ENCODE results near the gene OR2F2. TPM values are rescaled to one million over a fixed set of nuclear protein-coding genes. Genes with fewer than 3 reads are reported as not detected.

OR2F2 gene, protein sequence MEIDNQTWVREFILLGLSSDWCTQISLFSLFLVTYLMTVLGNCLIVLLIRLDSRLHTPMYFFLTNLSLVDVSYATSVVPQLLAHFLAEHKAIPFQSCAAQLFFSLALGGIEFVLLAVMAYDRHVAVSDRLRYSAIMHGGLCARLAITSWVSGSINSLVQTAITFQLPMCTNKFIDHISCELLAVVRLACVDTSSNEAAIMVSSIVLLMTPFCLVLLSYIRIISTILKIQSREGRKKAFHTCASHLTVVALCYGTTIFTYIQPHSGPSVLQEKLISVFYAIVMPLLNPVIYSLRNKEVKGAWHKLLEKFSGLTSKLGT
- polyA plus RNA-seq (2012; rRNA removed), result 0.07 and 0.13 TPM in 2 replicates
- polyA plus RNA-seq (2012; cell fraction: cytosol; rRNA removed), result 0.05 and 0.07 TPM in 2 replicates
- polyA plus RNA-seq (2012; cell fraction: nucleus; rRNA removed), result 0.20 and 0.21 TPM in 2 replicates

DNA sequence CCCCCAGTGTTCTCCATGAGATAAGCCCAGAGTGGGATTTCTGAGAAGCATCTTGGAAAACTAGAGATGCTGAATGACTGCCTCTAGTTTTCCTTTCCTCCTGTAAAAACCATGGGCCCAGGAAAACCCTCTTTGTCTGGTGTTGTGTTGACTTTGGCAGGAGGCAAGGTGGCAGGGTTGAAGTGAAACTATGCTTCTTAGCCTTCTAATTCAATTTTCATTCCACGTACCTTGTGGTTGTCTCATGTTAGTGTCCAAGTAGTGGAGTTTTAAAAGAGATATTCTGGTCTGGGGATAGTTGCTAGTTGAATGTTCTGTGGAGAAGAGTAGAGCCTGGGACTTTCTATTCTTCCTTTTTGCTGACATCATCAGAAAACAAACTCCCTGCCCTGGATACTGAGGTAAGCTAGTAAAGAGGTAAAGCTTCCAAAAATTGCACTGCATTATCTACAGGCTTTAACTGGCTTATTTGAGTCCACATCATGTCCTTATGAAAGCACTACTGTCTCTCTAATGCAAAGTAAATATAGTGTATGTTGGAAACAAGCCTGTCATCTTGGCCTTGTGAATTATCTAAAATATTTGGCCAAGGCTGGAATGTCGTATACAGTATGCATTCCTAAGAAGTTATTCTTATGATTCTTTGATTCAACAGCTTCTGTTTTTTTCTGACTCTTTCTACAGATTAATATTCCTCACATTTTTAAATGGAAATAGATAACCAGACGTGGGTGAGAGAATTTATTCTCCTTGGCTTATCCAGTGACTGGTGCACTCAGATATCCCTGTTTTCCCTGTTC lies at the start of gene OR2F2:
TSS of gene OR2F2 (plus strand) at position 708 of the 800 bp plus-strand sequence. CDS start at position 708, 0 bp downstream.
- TF ChIP-seq EZH2phosphoT487 (IDR thresholded peaks at IDR 0.05; ENCODE audit: borderline replicate concordance, low read depth) (no peak), RCOR1 (IDR thresholded peaks at IDR 0.05; ENCODE audit: low read length) (no peak), YY1 (IDR thresholded peaks at IDR 0.05; ENCODE audit: low read depth) (no peak), FOSL2 (IDR thresholded peaks at IDR 0.05; ENCODE audit: borderline replicate concordance, low read depth) (peak; percentile 49; the same call in 1 of the 2 replicates), TEAD4 (IDR thresholded peaks at IDR 0.05; ENCODE audit: borderline replicate concordance, insufficient read depth) (peak; percentile 77; the same call in 1 of the 2 replicates), SMC3 (IDR thresholded peaks at IDR 0.05; ENCODE audit: low read depth, low read length) (no peak), TCF12 (IDR thresholded peaks at IDR 0.05) (peak; percentile 74), EP300 (IDR thresholded peaks at IDR 0.05; ENCODE audit: borderline replicate concordance in 1 of 2, low read depth in 1 of 2, low read length in 1 of 2) (peak in 1 of 2 experiments; percentile 46; a peak in 1 of 4 replicates), CHD2 (IDR thresholded peaks at IDR 0.05; ENCODE audit: low read length, partially characterized antibody) (no peak), NFIC (IDR thresholded peaks at IDR 0.05; ENCODE audit: borderline replicate concordance) (peak; percentile 67), JUND (IDR thresholded peaks at IDR 0.05) (peak; percentile 59)
- TF ChIP-seq, protein P1, sequence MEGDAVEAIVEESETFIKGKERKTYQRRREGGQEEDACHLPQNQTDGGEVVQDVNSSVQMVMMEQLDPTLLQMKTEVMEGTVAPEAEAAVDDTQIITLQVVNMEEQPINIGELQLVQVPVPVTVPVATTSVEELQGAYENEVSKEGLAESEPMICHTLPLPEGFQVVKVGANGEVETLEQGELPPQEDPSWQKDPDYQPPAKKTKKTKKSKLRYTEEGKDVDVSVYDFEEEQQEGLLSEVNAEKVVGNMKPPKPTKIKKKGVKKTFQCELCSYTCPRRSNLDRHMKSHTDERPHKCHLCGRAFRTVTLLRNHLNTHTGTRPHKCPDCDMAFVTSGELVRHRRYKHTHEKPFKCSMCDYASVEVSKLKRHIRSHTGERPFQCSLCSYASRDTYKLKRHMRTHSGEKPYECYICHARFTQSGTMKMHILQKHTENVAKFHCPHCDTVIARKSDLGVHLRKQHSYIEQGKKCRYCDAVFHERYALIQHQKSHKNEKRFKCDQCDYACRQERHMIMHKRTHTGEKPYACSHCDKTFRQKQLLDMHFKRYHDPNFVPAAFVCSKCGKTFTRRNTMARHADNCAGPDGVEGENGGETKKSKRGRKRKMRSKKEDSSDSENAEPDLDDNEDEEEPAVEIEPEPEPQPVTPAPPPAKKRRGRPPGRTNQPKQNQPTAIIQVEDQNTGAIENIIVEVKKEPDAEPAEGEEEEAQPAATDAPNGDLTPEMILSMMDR (IDR thresholded peaks at IDR 0.05), result no peak
- TF ChIP-seq, protein P2, sequence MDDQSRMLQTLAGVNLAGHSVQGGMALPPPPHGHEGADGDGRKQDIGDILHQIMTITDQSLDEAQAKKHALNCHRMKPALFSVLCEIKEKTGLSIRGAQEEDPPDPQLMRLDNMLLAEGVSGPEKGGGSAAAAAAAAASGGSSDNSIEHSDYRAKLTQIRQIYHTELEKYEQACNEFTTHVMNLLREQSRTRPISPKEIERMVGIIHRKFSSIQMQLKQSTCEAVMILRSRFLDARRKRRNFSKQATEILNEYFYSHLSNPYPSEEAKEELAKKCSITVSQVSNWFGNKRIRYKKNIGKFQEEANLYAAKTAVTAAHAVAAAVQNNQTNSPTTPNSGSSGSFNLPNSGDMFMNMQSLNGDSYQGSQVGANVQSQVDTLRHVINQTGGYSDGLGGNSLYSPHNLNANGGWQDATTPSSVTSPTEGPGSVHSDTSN (IDR thresholded peaks at IDR 0.05), result peak; percentile 46
- TF ChIP-seq, protein P3, sequence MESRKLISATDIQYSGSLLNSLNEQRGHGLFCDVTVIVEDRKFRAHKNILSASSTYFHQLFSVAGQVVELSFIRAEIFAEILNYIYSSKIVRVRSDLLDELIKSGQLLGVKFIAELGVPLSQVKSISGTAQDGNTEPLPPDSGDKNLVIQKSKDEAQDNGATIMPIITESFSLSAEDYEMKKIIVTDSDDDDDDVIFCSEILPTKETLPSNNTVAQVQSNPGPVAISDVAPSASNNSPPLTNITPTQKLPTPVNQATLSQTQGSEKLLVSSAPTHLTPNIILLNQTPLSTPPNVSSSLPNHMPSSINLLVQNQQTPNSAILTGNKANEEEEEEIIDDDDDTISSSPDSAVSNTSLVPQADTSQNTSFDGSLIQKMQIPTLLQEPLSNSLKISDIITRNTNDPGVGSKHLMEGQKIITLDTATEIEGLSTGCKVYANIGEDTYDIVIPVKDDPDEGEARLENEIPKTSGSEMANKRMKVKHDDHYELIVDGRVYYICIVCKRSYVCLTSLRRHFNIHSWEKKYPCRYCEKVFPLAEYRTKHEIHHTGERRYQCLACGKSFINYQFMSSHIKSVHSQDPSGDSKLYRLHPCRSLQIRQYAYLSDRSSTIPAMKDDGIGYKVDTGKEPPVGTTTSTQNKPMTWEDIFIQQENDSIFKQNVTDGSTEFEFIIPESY (IDR thresholded peaks at IDR 0.05; ENCODE audit: borderline replicate concordance, low read depth), result no peak
- ChIA-PET POLR2A (no interaction called here), CTCF (interaction anchor here (0.6 to 1.6 kb wide), 4 partner anchors 8 to 92 kb away, joined by 3 to 7 read pairs (median 4); no protein-coding TSS in a partner anchor)
- 14% methylated on average over 3 of the region's 3 CpGs for WGBS (ENCODE audit: low lambda C conversion rate)
- Histone ChIP-seq H3K4me3 (ENCODE audit: low read depth in 2 of 2, low read length in 1 of 2) (0 out of 4 replicates have a peak within 1 kb of the TSS, but pooled peaks of 1 of the 2 experiments have one; percentile 2), H3K4me2 (peak within 1 kb of the TSS; percentile 45), H3K27me3 (ENCODE audit: insufficient read depth) (no peaks in the 10 kb centered on the region), H3K79me2 (ENCODE audit: insufficient read depth) (no peaks in the 10 kb centered on the region), H4K20me1 (ENCODE audit: insufficient read depth) (no peaks in the 10 kb centered on the region), H3F3A (replicated peaks; ENCODE audit: insufficient read depth) (peaks cover 15% of the 10 kb centered on the region), H3K9me3 (no peaks in the 10 kb centered on the region), H3K36me3 (replicated peaks in 1 of 2; ENCODE audit: control insufficient read depth in 1 of 2, insufficient read depth in 2 of 2, low read length in 1 of 2) (no peaks in the 10 kb centered on the region), H3K9ac (peak within 1 kb of the TSS; percentile 16), H3K27ac (ENCODE audit: low read depth in 2 of 2, low read length in 1 of 2) (peak within 1 kb of the TSS; percentile 83 to 93), H3K9me2 (no peaks in the 10 kb centered on the region), H2AFZ (ENCODE audit: low read depth) (peak within 1 kb of the TSS; percentile 33; the same call in 1 of the 2 replicates), H3K4me1 (ENCODE audit: control insufficient read depth in 1 of 2, insufficient read depth in 2 of 2, low read depth in 1 of 2, low read length in 1 of 2) (peaks cover 6 to 18% of the 10 kb centered on the region in 2 experiments; a peak in 3 of 4 replicates)
- DNase-seq, result no peak
